Endodermal cell (in vitro differentiated cells): ENCODE data around the gene PRICKLE4. TPM values are rescaled to one million over a fixed set of nuclear protein-coding genes. Genes with fewer than 3 reads are reported as not detected.
"Not testable (repeated sequence)": the region's sequence is repeated elsewhere in the genome, so short reads cannot be mapped to it uniquely, and the experiment has no call there.

Experiments
- DNase-seq: peaks from one replicate; pipeline ENCODE4 v3.0.0-alpha.2; 2017
- H3K27ac ChIP-seq: 2 replicates; pipeline ENCODE4 v1.5.1; 2013; ENCODE audit warnings: mild to moderate bottlenecking, low read depth, low read length, moderate library complexity
- H3K27me3 ChIP-seq: 2 replicates; pipeline ENCODE4 v1.6.1; 2013; ENCODE audit warnings: mild to moderate bottlenecking, low read length, moderate library complexity; ENCODE audit not compliant: insufficient read depth, control insufficient read depth, poor library complexity, severe bottlenecking
- H3K36me3 ChIP-seq: 2 replicates; pipeline ENCODE4 v1.7.0; 2013; ENCODE audit warnings: mild to moderate bottlenecking, low read length, moderate library complexity; ENCODE audit not compliant: control insufficient read depth, insufficient read depth
- H3K4me1 ChIP-seq: one replicate; pipeline ENCODE4 v1.7.0; 2013; ENCODE audit warnings: low read length; ENCODE audit not compliant: control insufficient read depth, insufficient read depth
- H3K4me3 ChIP-seq: 2 replicates; pipeline ENCODE4 v1.5.1; 2013; ENCODE audit warnings: mild to moderate bottlenecking, low read length, moderate library complexity
- H3K9ac ChIP-seq: 2 replicates; pipeline ENCODE4 v1.6.1; 2013; ENCODE audit warnings: mild to moderate bottlenecking, low read length, moderate library complexity; ENCODE audit not compliant: poor library complexity, severe bottlenecking; ENCODE audit errors: extremely low read depth
- H3K9me3 ChIP-seq: 2 replicates; pipeline ENCODE4 v1.6.1; 2013; ENCODE audit warnings: mild to moderate bottlenecking, low read length, moderate library complexity; ENCODE audit not compliant: control insufficient read depth
- H3K27ac Mint-ChIP-seq: 2 replicates; pipeline ENCODE4 v1.8.0; 2020; ENCODE audit warnings: mixed read lengths
- H3K27me3 Mint-ChIP-seq: 2 replicates; pipeline ENCODE4 v1.8.0; 2021; ENCODE audit warnings: mild to moderate bottlenecking, mixed read lengths; ENCODE audit not compliant: insufficient read depth
- H3K36me3 Mint-ChIP-seq: 2 replicates; pipeline ENCODE4 v1.8.0; 2020; ENCODE audit warnings: low read depth, mixed read lengths
- H3K4me1 Mint-ChIP-seq: 2 replicates; pipeline ENCODE4 v1.8.0; 2020; ENCODE audit warnings: mixed read lengths
- H3K4me3 Mint-ChIP-seq: 2 replicates; pipeline ENCODE4 v1.8.0; 2020; ENCODE audit warnings: mild to moderate bottlenecking, moderate library complexity, mixed read lengths
- H3K9me3 Mint-ChIP-seq: 2 replicates; pipeline ENCODE4 v1.8.0; 2020; ENCODE audit warnings: mild to moderate bottlenecking, mixed read lengths
- CTCF ChIP-seq: fragments of 200-600 bp; sonication (generic); conservative IDR thresholded peaks from 2 replicates; pipeline ENCODE4 v1.5.0; 2021; ENCODE audit warnings: antibody characterized with exemption, mild to moderate bottlenecking
- WGBS, 2 experiments: methylation state at CpG; one replicate each; pipeline versions ENCODE4 v1.1.5 to v1.1.7; 2013; ENCODE audit warnings: missing lambda C conversion rate in 2 of 2, mixed read lengths in 1 of 2; ENCODE audit not compliant: insufficient coverage in 1 of 2, insufficient read length in 1 of 2; 5-methylcytosine and 5-hydroxymethylcytosine counted together
- total RNA-seq, 2 donors: library from RNA; stranded (reverse); fragmentation: NEBNext Ultra II Directional in 1 of 2; extraction: Animal tissue kit (Norgen Biotek cat#: 25700) in 1 of 2; gene quantifications; 2 replicates in 1 of 2; 3 replicates in 1 of 2; pipeline ENCODE4 v1.2.1, GENCODE V29; 2021

Gene PRICKLE4
- total RNA-seq, 2 donors from 2014 or later = 2.6 to 3.6 TPM

DNA sequence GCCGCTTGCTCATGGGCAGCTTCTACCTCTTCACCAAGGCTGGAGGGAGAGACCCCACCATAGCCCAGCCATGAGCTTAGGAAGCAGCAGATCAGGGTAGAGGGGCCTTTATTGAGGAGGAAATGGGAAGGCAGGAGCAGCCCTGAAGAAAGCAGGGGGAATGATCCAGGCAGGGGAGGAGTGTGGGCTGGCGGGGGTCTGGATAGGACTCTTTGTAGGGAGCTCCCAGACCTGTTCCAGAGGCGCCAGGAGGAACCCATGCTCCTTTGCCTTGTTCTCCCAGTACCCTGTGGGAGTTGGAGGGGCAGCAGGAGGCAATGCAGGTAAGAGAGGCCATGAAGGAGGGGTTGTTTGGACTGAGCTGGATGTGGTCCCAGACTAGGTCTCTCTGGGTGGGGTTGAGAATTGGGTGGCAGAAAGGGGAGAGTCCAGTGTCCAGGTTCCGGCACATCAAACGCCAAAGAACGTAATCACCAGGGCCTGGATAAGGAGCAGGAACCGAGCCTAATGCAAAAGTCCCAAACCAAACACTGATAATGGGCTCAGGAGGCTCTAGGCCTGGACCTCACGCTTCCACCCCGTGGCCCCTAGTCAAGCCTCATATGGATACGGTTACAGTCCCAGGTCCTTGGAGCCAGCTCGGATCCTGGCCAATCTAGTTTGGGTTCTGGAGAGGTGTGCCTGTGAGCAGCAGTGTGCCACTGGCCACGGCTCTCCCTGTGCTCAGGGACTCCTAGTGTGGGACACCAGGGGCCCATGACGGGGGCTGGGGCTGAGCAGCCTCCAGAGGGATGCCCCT is 21.3 kb upstream of the PRICKLE4 start:
- H3K4me3 ChIP-seq = no peak overlapping the region
- no peak for DNase-seq
- no peak overlapping the region for H3K27ac ChIP-seq
- H3K9me3 ChIP-seq = no peaks in the 10 kb centered on the region
- H3K36me3 ChIP-seq = no peaks in the 10 kb centered on the region
- no peaks in the 10 kb centered on the region for H3K9me3 Mint-ChIP-seq
- no peak for TF ChIP-seq CTCF
- peaks cover 7% of the 10 kb centered on the region for H3K27me3 Mint-ChIP-seq
- H3K4me3 Mint-ChIP-seq = no peak overlapping the region
- no peaks in the 10 kb centered on the region for H3K4me1 Mint-ChIP-seq
- H3K4me1 ChIP-seq = peaks cover 7% of the 10 kb centered on the region
- no peak overlapping the region for H3K27ac Mint-ChIP-seq
- no peak overlapping the region for H3K9ac ChIP-seq
- 89 to 94% methylated on average over 4 to 13 of the region's 13 CpGs for WGBS, 2 experiments
- no peaks in the 10 kb centered on the region for H3K36me3 Mint-ChIP-seq
- H3K27me3 ChIP-seq = no peaks in the 10 kb centered on the region

- H3K27ac Mint-ChIP-seq = peak overlapping the region; percentile 65
- WGBS, 2 experiments = 90 to 100% methylated on average over 2 of the region's 2 CpGs
- peaks cover 7% of the 10 kb centered on the region for H3K4me1 ChIP-seq
- no peaks in the 10 kb centered on the region for H3K27me3 ChIP-seq
- H3K4me1 Mint-ChIP-seq = no peaks in the 10 kb centered on the region
- no peak overlapping the region for H3K27ac ChIP-seq
- H3K9ac ChIP-seq = no peak overlapping the region
- H3K4me3 Mint-ChIP-seq = no peak overlapping the region
- no peaks in the 10 kb centered on the region for H3K36me3 Mint-ChIP-seq
- peaks cover 7% of the 10 kb centered on the region for H3K27me3 Mint-ChIP-seq
- H3K36me3 ChIP-seq = no peaks in the 10 kb centered on the region
- no peak overlapping the region for H3K4me3 ChIP-seq
- DNase-seq = peak; percentile 48
- no peaks in the 10 kb centered on the region for H3K9me3 ChIP-seq
- no peaks in the 10 kb centered on the region for H3K9me3 Mint-ChIP-seq
- TF ChIP-seq CTCF = no peak
Measured at GRCh38 chr6:41759905-41760579, 20.5 kb upstream of the PRICKLE4 start.

DNA sequence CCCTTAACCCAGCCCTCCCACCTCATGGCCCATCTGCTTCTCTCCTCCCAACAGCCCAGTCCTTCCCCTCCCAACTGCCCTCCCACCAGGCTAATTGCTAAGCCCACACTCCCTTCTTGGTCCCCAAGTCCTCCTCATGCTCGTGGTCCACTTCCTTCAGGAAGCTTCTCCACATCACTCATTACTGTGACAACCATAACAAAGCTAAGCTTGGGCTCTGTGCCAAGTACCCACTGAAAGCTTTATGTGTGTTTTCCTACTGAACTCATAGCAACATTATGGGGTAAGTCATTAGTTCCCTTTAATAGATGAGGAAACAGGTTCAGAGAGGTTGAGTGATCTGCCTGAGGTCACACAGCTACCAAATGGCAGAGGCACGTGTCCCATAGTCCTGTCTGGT is 17.1 kb upstream of the PRICKLE4 start:
- H3K27ac ChIP-seq = no peak overlapping the region

GRCh38 chr6:41766043-41766664 is 14.4 kb upstream of the PRICKLE4 start:
- not testable (repeated sequence) for H3K4me1 Mint-ChIP-seq, H3K36me3 Mint-ChIP-seq

More for the DNA sequence above, 17.1 kb upstream of the PRICKLE4 start:
- Histone ChIP-seq H3K9me3 (no peaks in the 10 kb centered on the region), H3K4me3 (no peak overlapping the region), H3K27me3 (no peaks in the 10 kb centered on the region), H3K9ac (no peak overlapping the region), H3K4me1 (peaks cover 3% of the 10 kb centered on the region), H3K36me3 (no peaks in the 10 kb centered on the region)
- Mint-ChIP-seq H3K36me3 (no peaks in the 10 kb centered on the region), H3K27me3 (peaks cover 3% of the 10 kb centered on the region), H3K4me1 (no peaks in the 10 kb centered on the region), H3K9me3 (no peaks in the 10 kb centered on the region), H3K27ac (no peak overlapping the region), H3K4me3 (no peak overlapping the region)
- TF ChIP-seq CTCF = no peak
- WGBS, 2 experiments = 66 to 83% methylated on average over 2 of the region's 2 CpGs
- DNase-seq = no peak

More at GRCh38 chr6:41766043-41766664, 14.4 kb upstream of the PRICKLE4 start:
- H3K27me3 ChIP-seq, H3K9me3 Mint-ChIP-seq, H3K36me3 ChIP-seq, H3K27me3 Mint-ChIP-seq, DNase-seq, H3K27ac Mint-ChIP-seq, H3K4me3 Mint-ChIP-seq, H3K9ac ChIP-seq, H3K4me3 ChIP-seq, H3K4me1 ChIP-seq, H3K27ac ChIP-seq, H3K9me3 ChIP-seq: not testable (repeated sequence)
- 90 to 91% methylated on average over 2 to 4 of the region's 4 CpGs for WGBS, 2 experiments
